NOMO-1 treated with DMSO at 0.1 percent for 48 hours (cell line): ENCODE measurements around the gene ZNF439.
"Not testable (repeated sequence)": the region's sequence is repeated elsewhere in the genome, so short reads cannot be mapped to it uniquely, and the experiment has no call there.

Experiments
- DNase-seq: peaks from one replicate; lab custom pipeline; 2025; ENCODE audit not compliant: unreplicated experiment; lab: John Stamatoyannopoulos, UW

The ZNF439 gene

DNA sequence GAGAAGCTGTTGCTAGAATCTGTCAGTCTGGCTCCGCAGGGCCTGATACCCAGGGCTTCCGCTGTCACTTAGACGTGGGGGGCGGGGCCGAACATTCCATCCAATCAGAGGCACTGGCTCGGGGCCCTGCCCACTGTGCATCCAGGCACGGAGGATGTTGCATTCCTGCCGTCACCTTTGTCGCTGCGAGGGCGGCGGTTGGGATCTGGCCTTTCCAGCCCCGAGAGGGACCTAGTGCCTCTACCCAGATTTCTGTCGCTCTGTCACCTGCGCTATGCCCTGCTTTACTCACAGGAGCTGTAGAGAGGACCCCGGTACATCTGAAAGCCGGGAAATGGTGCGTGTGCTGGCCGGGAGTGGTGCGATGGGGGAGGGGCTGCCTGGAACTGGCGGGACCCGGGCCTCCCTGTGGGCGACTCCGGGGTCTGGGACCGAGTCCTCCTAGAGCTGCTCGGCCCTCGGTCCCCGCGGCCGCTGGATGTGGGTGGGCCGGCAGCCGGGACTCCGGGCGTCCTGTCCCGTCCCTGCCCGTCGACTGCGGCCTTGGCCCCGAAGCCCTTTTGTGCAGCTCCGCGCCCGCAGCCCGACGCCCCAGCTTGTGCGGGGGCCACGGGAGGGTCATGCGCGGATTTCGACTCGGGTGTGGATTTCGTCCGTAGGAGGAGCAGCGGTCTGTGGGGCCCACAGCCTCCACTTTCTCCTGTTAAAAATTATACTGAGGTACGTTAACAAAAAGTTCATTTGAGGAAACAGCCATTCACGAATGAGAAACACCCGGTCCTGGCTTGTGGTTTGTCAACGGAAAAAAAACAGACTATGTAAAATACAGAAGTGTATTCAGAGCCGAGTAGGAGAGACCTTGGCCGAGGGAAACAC is at the start of gene ZNF439:
Gene ZNF439 (plus strand): TSS at position 133 of the 876 bp plus-strand sequence. CDS start 142 bp downstream, at position 275.
- peak; percentile 56 for DNase-seq

DNA sequence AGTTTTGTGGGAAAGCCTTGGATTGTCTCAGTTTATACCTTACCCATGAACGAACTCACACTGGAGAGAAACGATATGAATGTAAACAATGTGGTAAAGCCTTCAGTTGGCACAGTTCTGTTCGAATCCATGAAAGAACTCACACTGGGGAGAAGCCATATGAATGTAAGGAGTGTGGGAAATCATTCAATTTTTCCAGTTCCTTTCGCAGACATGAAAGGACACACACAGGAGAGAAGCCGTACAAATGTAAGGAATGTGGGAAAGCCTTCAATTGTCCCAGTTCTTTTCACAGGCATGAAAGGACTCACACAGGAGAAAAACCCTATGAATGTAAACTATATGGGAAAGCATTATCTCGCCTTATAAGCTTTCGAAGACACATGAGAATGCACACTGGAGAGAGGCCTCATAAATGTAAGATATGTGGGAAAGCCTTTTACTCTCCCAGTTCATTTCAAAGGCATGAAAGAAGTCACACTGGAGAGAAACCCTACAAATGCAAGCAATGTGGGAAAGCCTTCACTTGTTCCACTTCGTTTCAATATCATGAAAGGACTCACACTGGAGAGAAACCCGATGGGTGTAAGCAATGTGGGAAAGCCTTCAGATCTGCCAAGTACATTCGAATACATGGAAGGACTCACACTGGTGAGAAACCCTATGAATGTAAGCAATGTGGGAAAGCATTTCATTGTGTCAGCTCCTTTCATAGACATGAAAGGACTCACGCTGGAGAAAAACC is 42.0 kb upstream of the ZNF439 start:
- no peak for DNase-seq

DNA sequence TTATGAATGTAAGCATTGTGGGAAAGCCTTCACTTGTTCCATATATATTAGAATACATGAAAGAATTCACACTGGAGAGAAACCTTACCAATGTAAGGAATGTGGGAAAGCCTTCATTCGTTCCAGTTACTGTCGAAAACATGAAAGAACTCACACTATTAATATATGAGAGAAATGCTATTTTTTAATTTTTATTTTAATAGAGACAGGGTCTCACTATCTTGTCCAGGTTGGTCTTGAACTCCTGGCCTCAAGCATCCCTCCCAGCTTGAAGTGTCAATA is 41.5 kb upstream of the ZNF439 start:
- DNase-seq: no peak

DNA sequence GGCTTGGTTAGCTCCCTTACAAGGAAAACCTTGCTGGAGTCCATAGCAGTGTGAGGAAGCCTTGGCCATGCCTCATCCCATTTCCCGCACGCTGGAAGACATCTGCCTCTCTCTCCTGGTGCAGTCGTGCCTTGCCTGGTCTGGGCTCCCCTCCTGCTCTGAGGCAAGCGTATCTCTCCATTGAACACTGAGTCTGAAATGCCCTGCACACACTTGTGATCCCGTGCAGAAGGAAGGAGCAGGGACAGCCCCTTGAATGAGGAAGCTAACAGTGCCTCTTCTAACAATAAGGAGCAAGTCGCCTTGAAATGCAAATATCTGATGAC is 34.9 kb upstream of the ZNF439 start:
- no peak for DNase-seq

DNA sequence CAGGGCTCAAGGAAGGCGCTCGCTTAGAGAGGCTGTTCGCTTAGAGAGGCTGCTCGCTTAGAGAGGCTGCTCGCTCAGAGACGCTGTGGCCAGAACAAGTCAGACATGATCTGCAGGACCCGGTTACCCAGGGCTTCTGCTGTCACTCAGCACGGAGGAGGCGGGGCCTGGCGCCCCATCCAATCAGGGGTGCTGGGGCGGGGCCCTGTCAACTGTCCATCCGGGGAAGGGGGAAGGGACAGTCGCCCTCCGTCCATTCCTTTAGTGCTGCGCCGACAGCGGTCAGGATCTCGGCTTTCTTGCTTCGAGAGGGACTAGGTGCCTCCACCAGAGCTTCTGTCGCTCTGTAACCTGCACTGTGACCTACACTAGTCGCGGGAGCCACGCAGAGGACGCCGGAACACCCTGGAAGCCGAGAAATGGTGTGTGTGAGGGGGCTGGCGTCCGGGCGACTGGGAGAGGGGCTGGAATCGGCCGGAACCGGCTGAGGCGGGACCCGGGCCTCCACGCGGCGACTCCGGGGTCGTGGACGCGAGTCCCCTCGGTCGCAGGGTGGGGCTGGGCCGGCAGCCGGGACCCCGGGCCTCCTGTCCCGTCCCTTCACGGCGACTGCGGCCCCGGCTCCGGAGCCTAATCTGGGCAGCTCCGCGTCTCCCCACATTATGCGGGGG is 34.4 kb upstream of the ZNF439 start, which contains the start of gene ZNF440:
Gene ZNF440 (plus strand): TSS at position 245 of the 671 bp plus-strand sequence. CDS start 175 bp downstream, at position 420.
- peak; percentile 92 for DNase-seq

DNA sequence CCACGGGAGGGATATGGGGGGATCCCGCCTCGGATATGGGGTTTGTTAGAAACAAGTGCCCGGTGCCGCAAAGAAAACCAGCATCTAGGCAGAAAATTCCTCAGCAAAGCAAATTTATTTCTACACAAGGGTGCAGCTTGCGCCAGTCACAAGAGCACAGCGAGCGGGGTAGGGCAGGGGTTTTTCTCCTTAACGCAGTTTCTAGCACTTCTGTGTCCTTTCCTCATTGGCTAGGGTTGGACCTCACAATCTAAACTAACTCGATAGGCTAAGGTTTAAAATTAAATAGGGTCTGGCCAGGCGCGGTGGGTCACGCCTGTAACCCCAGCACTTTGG is 33.9 kb upstream of the ZNF439 start:
- DNase-seq: no peak

DNA sequence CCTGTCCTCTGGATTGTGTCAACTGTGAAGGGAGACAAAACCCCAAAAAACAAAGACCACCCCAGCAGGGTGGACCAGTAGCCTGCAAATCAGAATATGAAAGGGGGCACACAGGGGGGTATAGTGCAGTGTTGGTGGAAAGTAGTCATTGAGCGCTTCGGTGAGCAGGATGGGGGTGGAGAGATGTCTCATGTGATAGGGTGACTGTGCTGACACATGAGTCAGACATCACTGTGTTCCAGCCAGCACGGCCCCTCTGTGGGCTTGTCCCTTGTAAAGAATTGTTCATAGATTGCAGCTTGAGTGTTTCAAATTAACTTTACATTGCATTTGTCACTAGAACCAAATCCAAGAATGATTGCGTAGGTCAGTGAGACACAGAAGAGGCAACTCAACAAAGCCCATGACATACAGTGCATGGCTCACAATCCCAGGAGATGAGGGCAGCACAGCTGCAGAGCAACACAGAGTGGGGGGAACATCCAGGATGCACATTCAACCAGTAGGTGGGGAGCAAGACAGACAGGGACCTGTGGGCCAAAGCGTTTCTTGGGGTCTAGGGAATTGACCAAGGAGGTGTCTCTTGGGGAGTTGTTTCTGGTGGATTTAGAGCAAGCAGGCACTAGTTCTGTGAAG is 26.9 kb upstream of the ZNF439 start:
- no peak for DNase-seq

DNA sequence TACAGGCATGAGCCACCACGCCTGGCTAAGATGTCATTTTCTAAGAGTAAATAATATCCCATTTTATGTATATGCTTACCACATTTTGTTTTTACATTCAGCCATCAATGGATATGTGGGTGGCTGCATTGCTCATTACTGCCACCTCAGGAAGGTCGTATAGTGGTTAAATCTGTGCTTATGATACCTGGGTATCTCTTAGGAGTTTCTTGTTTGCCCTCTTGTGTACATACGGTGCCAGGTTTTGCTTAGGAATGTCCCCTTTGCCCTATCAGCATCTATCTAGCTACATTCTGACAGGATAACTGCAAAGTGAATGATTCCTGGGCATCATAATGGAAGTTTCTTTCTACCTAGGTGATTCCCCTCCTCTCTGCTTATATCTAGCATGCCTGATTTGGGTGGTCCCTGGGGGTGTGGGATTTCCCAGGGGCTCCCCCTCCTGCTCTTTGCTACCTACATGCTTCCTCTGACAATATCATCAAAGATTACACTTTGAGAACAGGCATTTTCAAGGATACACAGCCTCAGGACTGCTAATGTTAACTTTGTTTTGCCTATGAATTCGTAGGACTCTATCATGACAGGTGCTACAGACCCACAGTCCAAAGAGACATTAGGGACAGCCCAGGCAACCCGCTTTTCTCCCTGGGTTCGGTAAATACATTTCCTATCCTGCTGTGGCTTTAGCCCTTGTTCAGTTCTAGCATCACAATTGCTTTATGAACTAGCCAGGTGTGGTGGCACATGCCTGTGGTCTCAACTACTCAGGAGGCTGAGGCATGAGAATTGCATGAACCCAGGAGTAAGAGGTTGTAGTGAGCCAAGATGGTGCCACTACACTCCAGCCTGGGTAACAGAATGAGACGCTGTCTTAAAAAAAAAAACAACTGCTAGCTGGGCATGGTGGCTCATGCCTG is 19.3 kb upstream of the ZNF439 start:
- DNase-seq: not testable (repeated sequence)

DNA sequence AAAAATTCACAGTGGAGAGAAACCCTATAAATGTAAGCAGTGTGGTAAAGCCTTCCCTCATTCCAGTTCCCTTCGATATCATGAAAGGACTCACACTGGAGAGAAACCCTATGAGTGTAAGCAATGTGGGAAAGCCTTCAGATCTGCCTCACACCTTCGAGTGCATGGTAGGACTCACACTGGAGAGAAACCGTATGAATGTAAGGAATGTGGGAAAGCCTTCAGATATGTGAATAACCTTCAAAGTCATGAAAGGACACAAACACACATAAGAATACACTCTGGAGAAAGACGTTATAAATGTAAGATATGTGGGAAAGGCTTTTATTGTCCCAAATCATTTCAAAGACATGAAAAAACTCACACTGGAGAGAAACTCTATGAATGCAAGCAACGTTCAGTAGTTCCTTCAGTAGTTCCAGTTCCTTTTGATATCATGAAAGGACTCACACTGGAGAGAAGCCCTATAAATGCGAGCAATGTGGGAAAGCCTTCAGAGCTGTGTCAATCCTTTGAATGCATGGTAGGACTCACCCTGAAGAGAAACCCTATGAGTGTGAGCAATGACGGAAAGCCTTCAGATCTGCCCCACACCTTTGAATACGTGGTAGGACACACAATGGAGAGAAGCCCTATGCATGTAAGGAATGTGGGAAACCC is 16.1 kb upstream of the ZNF439 start:
- no peak for DNase-seq

DNA sequence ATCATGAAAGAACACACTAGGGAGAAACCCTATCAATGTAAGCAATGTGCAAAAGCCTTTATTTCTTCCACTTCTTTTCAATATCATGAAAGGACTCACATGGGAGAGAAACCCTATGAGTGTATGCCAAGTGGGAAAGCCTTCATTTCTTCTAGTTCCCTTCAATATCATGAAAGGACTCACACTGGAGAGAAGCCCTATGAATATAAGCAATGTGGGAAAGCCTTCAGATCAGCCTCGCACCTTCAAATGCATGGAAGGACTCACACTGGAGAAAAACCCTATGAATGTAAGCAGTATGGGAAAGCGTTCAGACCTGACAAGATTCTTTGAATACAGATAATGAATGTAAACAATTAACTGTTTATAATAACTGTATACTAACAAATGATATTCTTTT is 15.0 kb upstream of the ZNF439 start:
- DNase-seq: no peak

DNA sequence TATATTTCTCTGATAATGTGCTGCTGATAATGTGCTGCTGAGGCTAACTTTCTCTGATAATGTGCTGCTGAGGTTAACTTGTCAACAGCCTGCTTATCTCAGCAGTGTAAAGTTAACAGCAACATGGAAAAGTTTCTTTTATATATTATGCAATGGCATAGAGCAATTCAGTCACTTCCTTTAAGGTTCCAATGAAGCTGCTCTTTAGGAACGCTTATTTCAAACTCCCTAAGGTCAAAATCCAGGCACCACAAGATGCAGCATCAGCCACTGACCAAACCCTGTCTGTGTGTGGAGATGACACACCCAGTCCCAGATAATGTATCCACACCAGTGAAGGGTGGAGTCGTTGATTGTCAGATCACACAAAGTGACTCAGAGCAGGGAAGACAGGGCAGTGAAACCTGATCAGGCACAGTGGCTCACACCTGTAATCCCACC is 12.9 kb upstream of the ZNF439 start:
- DNase-seq: not testable (repeated sequence)

DNA sequence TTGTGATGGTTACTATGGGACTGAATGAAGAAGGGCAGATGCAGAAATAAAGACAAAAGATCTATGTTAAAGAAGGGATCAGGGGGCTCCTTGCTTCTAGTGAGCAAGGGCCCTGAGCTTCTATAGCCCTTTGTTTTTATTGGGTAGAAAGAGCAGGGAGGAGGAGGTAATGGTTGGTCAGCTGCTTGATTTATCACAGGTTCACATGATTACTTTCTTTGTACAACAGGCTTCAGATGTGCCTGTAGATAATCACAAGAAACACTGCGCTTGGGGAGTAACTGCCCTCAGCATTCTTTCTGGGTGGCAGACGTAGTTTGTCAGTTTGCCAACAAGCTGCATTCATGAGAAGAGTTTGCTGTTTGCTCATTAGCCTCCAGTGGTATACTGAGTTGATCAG is 4.8 kb upstream of the ZNF439 start:
- no peak for DNase-seq

DNA sequence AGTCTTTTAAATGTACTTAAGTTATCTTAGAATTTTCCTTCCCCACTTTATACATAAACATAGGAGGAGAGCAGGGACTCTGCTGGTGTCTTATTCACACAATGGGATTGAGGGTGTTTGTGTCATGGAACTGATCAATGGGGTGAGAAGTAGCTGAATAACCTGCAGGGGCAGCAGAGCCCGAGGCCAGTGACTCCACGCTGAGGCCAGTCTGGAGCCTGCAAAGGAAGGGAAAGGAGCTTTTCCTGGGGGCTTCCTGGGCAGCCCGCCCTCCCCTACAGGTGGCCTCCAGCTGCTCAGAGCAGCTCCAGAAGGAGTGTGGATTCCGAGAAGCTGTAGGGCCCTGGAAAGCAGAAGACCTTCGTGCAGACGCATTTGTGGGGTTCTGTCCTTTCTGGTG is 911 bp upstream of the ZNF439 start:
- DNase-seq: not testable (repeated sequence)

DNA sequence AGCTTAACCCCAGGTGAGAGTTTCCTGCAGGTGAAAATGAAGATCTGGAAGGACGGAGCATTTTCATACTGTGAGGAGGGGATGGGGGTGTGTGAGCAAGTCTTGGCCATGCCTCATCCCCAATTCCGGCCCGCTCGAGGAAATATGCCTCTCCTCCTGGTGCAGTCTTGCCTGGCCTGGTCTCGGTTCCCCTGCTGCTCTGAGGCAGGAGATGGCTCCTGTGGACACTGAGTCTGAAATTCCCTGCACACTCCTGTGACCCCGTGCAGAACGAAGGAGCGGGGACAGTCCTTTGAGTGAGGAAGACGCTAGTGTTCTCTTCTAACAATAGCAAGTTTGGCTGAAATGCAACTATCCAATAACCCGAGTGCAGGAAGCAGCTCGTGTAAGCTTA is 329 bp upstream of the ZNF439 start:
- no peak for DNase-seq

DNA sequence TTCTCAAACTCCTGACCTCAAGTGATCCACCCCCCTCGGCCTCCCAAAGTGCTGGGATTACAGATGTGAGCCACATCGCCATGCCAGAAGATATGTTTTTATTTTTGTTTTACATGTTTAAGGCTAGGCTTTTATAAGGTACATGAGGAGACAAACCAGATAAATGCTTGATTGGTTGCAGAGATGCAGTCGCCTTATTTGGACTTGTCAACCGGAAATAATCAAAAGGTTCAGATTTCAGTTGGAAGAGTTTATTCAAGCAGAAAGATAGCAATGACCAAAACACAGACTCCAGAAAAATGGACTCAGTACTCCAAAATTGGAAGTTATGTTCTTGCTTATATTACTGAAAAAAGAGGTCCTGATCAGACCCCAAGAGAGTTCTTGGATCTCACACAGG is 1.8 kb downstream of the ZNF439 start:
- not testable (repeated sequence) for DNase-seq

DNA sequence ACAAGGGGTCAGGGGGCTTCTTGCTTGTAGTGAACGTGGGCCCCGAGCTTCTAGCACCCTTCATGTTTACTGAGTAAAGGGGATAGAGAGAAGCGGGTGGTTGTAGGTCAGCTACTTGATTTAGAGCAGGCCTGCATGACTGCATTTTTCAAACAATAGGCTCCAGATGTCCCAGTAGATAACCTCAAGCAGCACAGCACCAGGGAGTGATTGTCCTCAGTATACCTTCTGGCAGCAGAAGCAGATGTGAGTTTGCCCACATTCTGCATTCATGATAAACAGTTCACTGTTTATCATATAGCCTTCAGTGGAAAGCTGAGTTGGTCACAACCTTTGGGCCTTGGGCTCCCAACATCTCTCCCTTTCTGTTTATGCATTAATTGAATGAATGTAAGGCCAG is 4.8 kb downstream of the ZNF439 start:
- DNase-seq: no peak

DNA sequence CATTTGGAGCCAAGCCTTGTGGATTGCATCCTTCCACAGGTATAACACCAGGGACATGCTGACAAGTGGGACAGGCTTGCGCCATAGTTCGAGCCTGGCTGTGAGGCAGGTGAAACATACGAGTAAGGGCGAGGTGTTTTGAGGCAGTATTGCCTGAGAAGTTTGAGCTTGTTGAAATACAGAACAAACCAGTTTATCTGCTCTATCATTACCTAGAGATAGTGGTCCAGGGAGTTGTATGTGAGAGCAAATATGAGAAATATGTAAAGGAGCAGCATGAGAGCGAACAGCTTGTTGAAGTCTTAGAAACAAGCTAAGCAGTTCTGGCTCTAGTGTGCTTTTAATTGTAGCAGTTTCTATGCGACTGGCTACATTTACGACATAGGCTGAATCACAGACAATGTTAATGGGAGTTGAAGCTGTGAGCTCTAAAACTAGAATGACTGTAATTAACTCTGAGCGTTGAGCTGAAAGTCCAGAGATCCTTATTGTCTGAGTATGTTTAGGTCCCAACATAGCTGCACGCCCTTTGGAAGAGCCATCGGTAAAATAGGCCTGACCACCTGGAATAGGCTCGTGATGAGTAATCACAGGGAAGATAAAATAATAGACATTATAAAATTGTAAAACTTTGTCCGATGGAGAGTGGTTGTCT is 8.2 kb downstream of the ZNF439 start:
- no peak for DNase-seq

DNA sequence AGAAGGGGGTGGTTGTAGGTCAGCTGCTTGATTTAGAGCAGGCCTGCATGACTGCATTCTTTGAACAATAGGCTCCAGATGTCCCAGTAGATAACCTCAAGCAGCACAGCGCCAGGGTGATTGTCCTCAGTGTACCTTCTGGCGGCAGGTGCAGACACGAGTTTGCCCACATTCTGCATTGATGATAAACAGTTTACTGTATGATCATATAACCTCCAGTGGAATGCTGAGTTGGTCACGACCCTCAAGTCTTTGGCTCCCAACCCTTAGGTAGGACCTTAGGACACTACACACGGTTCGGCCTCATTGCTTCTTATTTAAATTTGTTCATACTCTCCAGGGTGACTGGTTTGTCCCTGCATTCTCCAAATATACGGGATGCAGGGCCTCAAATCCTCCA is 12.2 kb downstream of the ZNF439 start:
- DNase-seq: no peak

DNA sequence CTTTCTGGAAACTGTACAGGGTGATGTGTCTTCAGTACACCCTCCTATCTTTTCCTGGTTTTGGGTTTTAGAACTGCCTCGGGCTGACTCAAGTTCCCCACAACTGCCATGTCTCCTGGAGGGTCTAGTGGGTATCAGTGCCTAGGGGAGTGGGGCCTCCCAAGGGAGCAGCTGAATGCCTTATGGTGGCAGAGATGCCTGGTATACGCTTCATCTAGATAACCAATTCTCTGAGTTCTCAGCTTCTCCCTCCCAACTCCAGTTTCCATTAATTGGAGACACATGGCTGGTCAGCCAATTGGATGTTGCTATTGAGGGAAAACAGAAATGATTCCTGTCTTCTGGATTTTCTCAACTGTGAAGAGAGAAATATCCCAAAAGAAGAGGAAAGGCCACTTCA is 12.8 kb downstream of the ZNF439 start:
- DNase-seq: no peak
